NK-92 (cell line): ENCODE results near the gene RAD51B.

Experiments
- DNase-seq: peaks from one replicate; lab custom pipeline; 2025; ENCODE audit not compliant: unreplicated experiment; lab: John Stamatoyannopoulos, UW

RAD51B gene

GRCh38 chr14:68317239-68317638 lies 497.7 kb downstream of the RAD51B start:
- DNase-seq = no peak

GRCh38 chr14:68318828-68319227 lies 499.2 kb downstream of the RAD51B start:
- DNase-seq = no peak

GRCh38 chr14:68320495-68320894 lies 500.9 kb downstream of the RAD51B start:
- DNase-seq = no peak

- DNase-seq = no peak
Observed at GRCh38 chr14:68322940-68323620, 503.5 kb downstream of the RAD51B start.

DNA sequence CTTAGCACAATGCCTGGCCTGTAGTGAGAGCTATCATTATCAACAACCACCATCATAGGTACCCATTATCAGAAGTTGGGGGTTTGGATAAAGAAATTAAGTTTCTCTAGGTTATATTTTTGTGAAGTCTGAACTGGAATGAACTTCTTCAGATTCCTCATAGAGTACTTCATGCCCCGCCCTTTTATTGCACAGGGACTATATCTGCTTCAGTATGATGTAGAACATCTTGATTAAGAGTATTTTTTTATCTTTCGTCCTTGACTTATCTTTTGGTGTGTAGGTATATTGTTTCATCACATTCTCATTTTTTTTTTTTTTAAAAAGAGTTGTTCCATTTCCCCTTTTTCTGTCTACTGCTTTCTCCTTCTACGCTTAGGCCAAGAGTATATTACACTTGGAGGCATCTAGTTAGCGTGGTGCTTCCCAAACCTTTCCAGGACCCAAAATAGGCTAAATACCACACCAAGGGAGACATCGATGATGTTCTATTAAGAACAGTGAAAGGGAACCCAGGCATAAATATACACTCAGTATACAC lies 505.8 kb downstream of the RAD51B start:
- DNase-seq = no peak

GRCh38 chr14:68327231-68327630 lies 507.7 kb downstream of the RAD51B start:
- no peak for DNase-seq

DNA sequence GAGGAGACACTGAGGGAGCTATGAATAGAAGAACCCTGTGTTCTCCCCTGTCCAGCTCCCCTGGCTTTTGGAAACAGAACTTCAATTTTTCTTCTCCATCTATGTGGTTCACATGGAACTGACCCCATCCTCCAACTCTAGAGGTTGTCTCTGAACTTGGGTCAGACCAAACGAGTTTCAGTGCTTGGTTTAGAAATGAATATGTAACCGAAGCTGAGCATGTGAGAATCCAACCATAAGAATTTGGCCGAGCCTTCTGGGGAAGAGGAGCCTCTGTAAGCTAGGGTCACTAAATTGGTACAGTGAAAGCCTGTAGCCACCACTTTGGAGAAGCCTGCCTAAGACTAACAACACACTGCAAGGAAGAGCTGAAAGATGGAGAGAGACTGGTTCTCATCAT lies 508.9 kb downstream of the RAD51B start:
- no peak for DNase-seq

GRCh38 chr14:68331426-68331825 lies 511.8 kb downstream of the RAD51B start:
- DNase-seq = no peak

GRCh38 chr14:68331991-68332390 lies 512.4 kb downstream of the RAD51B start:
- DNase-seq = no peak

DNA sequence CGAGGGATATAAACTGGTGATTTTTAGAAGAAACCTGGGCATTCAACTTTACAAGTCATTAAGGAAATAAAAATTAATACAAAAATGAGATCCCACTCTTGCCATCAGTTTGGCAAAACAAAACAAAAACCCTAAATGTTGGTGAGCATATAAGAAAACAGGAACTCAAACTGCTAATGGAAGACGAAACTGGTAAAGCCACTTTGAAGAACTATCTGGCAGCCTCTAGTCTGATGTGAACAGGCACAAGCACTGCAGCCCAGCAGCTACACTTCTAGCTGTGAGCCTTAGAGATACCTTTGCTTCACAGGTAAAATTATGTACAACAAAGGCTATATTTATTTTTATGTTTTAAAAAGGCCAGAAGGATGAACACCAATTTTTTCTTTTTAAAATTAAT lies 513.7 kb downstream of the RAD51B start:
- no peak for DNase-seq

DNA sequence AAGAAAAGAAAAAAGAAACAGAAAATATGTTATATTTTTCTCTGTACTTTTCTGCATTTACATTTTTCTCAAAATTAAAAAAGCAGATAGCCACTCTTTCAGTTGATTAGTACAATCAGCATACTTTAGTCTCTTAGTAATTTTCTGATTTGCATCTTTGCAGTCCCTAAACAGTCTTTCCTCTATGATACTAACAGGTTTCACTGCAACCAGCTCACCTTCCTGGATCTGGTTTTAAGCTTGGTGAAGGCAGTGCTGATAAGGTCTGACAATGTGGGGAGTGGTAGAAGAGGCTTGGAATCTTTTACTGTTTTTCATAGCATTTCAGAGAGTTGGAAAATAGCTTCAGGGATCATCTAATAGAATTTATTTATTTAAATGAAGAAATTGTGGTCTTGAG lies 515.7 kb downstream of the RAD51B start:
- DNase-seq = no peak

GRCh38 chr14:68336165-68336564 lies 516.6 kb downstream of the RAD51B start:
- no peak for DNase-seq

GRCh38 chr14:68337279-68337678 lies 517.7 kb downstream of the RAD51B start:
- no peak for DNase-seq

GRCh38 chr14:68340262-68340661 lies 520.7 kb downstream of the RAD51B start:
- DNase-seq = no peak

DNA sequence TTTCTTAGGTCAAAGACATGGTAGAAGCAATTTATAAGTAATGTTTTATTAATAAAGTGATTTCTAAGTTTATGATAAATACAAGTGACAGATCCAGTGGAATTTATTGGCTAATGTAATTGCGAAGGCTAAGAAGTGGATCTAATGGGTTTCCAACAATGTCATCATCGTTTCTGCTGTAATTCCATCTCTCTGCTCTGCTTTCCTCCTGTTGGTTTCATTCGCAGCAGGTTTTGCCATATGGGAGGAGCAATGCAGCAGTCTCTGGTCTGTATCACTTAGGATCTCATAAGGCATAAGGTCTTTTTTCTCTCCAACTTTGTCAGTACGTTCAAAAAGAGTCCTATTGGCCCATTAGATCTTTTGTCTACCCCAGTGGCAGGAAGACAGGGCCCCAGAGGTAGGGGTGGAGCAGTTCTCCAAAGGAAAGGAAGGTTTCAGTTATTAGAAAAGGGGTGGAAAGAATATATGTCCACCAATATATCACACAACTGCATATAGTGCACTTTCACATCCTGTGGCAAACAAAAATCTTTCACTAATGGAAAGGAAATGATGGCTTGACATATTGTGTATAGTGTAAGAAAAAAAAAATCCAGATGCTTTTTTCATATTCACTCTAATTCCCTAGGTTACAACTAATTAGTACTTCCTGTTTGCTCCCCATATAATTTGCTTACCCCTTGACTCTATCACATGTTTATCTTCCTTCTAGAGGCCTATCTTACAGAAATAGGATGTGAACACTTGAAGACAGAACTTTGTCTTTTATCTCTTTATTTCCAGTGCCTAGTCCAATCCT lies 522.0 kb downstream of the RAD51B start:
- DNase-seq = no peak

- DNase-seq = no peak
Observed at GRCh38 chr14:68342216-68342763, 522.7 kb downstream of the RAD51B start.

GRCh38 chr14:68343534-68344118 lies 524.0 kb downstream of the RAD51B start:
- DNase-seq = no peak

DNA sequence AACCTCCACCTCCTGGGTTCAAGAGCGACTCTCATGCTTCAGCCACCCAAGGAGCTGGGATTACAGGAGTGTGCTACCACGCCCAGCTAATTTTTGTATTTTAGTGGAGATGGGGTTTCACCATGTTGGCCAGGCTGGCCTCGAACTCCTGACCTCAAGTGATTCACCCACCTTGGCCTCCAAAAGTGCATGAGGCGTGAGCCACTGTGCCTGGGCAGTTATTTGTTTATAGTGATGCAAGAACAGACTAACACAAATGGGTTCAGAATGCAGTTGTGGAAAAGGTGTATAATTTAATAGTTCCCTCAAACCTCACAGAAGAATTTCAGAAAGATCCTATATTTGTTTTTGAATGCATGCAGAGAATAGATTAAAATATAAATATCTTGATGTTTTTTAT lies 526.2 kb downstream of the RAD51B start:
- no peak for DNase-seq

DNA sequence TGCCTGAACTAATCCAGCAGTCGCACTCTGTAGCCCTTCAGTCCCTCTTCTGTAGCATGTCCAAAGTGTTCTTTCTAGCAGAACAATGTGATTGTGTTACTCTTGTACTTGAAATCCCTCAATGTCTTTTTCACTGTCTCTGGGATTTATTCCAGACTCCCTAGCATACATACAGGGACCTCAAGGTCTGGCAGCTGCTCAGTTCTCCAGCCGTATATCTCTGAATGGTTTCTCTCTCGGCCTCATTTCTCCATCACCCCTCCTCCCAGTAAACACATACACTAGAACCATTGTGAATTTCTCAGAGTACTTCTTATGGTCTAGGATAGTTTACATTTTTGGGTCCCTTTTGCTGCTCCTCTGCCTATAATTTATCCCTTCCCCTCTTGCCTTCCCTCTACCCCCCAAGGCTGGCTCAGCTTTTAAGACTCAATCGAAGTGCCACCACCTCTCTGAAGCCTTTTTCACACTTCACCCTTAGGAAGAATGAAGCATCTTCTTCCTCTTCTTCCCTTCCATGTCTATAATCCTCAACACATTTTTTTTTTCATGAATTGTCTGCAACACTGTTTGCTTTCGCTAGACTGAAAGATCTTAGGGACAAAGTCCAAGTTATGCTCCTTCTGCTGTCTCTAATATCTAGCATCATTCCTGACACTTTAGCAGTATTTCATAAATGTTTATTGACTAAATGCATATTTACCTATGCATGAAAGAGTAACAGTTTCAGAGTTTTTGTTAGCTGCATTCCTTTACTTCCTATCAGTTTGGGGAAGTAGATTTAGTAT lies 527.2 kb downstream of the RAD51B start:
- no peak for DNase-seq

- DNase-seq = no peak
Observed at GRCh38 chr14:68349900-68350629, 530.5 kb downstream of the RAD51B start.
